MG63 (cell line): Measurements from ENCODE around the gene MED31. TPM values are rescaled to one million over a fixed set of nuclear protein-coding genes. Genes with fewer than 3 reads are reported as not detected.

Experiments used
- DNase-seq: peaks from one replicate; pipeline ENCODE4 v3.0.0-alpha.2; 2020
- H3K27me3 ChIP-seq: fragments of 250-450 bp; sonication (Bioruptor Pico); 2 replicates; pipeline ENCODE4 v1.5.1; 2020; ENCODE audit warnings: mild to moderate bottlenecking, moderate library complexity
- H3K36me3 ChIP-seq: fragments of 250-450 bp; sonication (Bioruptor Pico); 2 replicates; pipeline ENCODE4 v1.5.1; 2020; ENCODE audit warnings: mild to moderate bottlenecking, moderate library complexity
- H3K4me3 ChIP-seq: fragments of 250-450 bp; sonication (Bioruptor Pico); 2 replicates; pipeline ENCODE4 v1.5.1; 2020; ENCODE audit warnings: mild to moderate bottlenecking, moderate library complexity
- H3K9me3 ChIP-seq: fragments of 250-450 bp; sonication (Bioruptor Pico); 2 replicates; pipeline ENCODE4 v1.5.1; 2020; ENCODE audit warnings: mild to moderate bottlenecking, moderate library complexity
- total RNA-seq: library from RNA; depleted of rRNA; stranded (reverse); fragments of >200 nt; shearing (Covaris generic); gene quantifications from 2 replicates; pipeline ENCODE4 v1.2.3, GENCODE V29; 2014; ENCODE audit warnings: low replicate concordance

Gene MED31
- total RNA-seq, 1 experiment from 2014 or later = 7.7 TPM

DNA sequence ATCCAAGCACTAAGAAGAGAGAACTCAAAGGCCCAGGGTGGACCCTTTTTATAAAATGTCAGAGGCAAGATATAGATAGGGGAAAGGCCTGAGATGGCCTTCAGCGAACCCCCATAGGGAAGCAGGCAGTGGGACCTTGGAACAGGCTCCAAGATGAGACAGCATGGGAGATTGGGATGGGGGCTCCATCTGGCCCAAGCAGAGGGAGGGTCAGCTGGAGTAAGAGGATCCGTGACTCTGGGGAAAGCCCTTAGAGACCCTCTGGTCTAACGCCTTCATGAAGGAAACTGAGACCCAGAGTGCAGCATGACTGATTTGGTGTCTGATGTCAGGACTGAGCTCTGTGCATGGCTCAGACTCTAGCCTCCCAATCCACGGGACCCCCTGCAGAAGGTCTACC lies 30.9 kb upstream of the MED31 start:
- Histone ChIP-seq H3K4me3 (no peak overlapping the region), H3K36me3 (no peaks in the 10 kb centered on the region), H3K27me3 (no peaks in the 10 kb centered on the region), H3K9me3 (no peaks in the 10 kb centered on the region)
- DNase-seq = no peak

DNA sequence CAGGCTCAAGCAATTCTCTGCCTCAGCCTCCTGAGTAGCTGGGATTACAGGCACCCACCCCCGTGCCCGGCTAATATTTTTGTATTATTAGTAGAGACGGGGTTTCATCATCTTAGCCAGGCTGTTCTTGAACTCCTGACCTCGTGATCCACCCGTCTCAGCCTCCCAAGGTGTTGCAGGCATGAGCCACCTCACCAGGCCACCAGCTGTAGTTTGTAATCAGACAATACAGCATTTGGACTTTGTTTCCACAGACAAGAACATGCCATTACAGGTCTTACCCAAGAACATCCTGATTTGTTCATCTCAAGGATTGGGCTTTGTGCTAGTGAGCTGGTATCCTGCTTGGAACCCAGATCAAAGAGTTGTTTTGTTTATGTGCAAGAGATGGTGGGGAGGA lies 30.3 kb upstream of the MED31 start:
- Histone ChIP-seq H3K4me3 (no peak overlapping the region), H3K27me3 (no peaks in the 10 kb centered on the region), H3K9me3 (no peaks in the 10 kb centered on the region), H3K36me3 (no peaks in the 10 kb centered on the region)
- DNase-seq = no peak

DNA sequence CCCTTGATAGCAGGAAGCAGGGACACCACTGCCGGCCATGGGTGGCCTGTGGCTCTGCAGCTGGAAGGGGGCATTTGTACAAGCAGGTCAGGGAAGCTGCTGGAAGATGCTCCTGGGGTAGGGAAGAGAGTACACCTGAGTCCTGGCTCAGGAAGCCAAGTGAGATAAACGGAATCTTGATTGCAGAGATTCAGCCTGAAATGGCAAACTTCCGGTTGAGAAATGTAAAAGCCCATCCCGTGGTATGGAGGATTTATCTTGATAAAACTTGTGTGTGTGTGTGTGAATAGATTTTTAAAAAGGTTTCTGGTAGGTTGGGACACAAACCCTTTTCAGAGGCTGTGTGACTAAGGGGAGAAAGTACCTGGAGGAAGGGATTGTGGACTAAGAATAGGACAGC lies 29.8 kb upstream of the MED31 start:
- no peak for DNase-seq
- no peaks in the 10 kb centered on the region for H3K9me3 ChIP-seq
- H3K36me3 ChIP-seq = no peaks in the 10 kb centered on the region
- no peaks in the 10 kb centered on the region for H3K27me3 ChIP-seq
- no peak overlapping the region for H3K4me3 ChIP-seq

DNA sequence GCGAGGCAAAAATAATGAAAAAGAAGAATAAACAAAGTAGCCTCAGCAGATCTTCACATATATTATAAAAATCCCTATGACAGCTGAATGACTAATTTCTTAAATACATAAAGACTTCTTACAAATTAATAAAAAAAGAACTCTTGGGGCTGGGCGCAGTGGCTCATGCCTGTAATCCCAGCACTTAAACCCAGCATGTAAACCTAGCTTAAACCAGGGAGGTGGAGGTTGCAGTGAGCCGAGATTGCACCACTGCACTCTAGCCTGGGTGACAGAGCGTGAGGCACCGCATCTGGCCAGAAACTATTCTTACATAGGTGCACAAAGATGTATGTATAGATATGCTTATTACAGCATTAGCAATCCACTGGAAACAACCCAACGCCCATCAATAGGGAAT lies 27.8 kb upstream of the MED31 start:
- no peaks in the 10 kb centered on the region for H3K36me3 ChIP-seq
- H3K9me3 ChIP-seq = no peaks in the 10 kb centered on the region
- H3K27me3 ChIP-seq = no peaks in the 10 kb centered on the region
- DNase-seq = no peak
- no peak overlapping the region for H3K4me3 ChIP-seq

DNA sequence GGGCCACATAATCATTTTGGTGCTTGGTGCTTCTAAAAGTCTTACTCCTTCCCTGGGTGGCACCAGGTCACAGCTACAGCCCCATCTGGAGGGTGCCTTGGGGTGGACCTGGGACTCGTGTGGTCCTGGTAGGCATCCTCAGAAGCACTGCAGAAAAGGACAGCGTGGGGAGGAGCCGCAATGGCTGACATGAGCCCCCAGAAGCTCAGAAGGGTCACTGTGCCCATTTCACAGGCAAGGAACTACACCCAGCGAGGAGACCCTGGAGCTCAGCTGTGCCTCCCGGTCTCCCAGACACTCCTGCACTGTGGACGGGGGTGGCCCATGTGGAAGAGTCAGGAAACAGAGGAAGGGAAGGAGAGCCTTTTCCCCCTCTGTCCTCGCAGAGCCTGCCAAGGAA lies 26.5 kb upstream of the MED31 start:
- Histone ChIP-seq H3K27me3 (no peaks in the 10 kb centered on the region), H3K4me3 (no peak overlapping the region), H3K36me3 (no peaks in the 10 kb centered on the region), H3K9me3 (no peaks in the 10 kb centered on the region)
- DNase-seq = no peak

DNA sequence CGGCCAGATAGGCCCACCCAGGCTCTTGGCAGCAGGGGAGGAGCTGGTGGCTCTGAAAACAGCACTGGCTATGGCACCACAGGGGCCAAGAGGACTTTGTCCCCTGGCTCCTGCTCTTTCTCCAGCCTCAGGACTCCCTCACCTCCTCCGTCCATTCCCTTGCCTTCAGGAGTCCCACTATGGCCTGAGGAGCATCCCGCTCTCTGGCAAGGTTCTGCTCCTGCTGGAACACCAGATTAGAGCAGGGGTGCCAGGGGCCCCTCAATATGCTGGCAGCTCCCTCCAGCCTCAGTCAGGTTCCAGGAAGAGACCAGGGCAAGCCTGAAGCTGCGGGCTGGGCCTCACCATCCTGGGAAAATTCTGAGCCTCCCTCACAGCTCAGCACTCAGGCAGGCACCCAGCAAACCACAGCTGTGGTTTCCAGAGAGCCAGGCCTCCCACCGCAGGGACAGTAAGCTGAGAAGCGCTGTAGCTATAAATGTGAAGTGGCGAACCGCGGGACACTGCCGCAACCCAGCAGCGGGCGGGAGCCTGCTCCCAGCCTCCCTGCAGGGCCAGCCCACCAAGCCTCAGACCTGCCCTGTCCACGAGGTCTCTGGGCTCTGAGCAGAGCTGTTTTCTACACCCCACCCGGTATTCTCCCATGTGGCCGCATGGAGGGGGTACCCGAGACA lies 25.9 kb upstream of the MED31 start:
- H3K36me3 ChIP-seq = no peaks in the 10 kb centered on the region
- no peaks in the 10 kb centered on the region for H3K27me3 ChIP-seq
- no peak for DNase-seq
- H3K4me3 ChIP-seq = no peak overlapping the region
- no peaks in the 10 kb centered on the region for H3K9me3 ChIP-seq

DNA sequence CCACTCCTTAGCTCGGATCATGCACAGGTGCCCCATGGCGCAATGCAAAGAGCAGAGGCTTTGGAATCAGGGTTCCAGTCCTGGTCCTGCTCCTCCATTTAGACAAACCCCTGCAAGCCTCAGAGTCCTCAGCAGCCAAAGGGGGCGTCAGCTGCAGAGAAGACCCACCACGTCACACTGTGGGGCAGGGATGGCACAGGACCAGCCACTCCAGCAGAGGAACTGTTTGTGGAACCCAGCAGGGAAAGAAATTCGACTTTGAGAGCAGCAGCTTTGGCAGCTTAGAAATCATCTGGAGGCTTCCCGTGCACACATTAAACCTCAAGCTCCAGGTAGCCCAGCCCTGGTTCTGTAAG lies 25.4 kb upstream of the MED31 start:
- no peak overlapping the region for H3K4me3 ChIP-seq
- no peaks in the 10 kb centered on the region for H3K27me3 ChIP-seq
- H3K36me3 ChIP-seq = no peaks in the 10 kb centered on the region
- no peak for DNase-seq
- no peaks in the 10 kb centered on the region for H3K9me3 ChIP-seq

DNA sequence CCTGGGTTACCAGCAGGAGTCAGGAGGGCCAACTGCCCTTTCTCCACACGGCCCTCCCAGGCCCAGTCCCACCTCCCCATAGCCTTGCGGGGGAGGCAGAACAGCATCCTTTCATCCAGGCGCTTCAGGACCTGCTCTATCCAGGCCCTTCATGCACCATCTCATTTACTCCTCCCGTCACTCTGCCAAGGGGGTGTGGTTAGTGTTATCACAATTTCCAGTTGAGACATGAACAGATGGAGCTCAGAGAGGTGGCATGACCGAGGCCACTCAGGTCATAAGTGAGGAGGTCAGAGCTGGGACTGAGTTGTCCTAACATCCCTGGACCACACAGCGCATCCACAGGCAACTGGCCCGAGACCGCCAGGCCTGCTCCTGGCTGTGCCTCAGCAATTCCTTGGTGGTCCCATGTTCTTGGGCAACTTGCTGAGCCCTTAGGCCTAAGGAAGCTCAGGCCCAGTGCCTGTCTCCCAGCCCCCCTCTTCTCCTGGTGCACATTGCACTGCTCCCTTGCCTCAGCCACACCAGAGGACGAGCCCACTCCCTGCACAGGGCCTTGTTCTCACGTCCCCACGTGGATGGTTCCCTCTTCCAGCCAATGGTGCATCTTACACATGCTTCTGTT lies 23.9 kb upstream of the MED31 start:
- H3K36me3 ChIP-seq = no peaks in the 10 kb centered on the region
- no peak for DNase-seq
- no peaks in the 10 kb centered on the region for H3K9me3 ChIP-seq
- no peak overlapping the region for H3K4me3 ChIP-seq
- no peaks in the 10 kb centered on the region for H3K27me3 ChIP-seq

DNA sequence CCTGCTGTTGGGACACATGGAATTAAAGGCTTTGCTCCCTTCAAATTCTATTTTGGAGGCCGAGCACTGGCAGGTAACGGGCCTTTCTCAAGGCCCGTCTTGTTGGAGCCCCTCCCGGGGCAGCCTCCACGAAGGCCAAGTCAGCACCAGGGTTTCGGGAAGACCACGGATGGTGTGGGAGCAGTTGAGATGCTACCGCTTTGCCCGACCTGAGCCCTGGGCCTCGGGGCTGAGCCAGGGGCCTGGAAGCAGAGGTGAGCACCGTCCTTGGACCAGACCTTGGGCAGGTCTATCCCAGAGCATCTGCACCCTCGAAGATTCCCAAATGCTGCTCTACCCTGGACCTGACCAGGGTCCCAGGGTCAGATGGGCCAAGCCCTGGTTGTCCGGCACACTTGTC lies 23.2 kb upstream of the MED31 start:
- H3K36me3 ChIP-seq = no peaks in the 10 kb centered on the region
- DNase-seq = no peak
- H3K9me3 ChIP-seq = no peaks in the 10 kb centered on the region
- no peaks in the 10 kb centered on the region for H3K27me3 ChIP-seq
- H3K4me3 ChIP-seq = no peak overlapping the region

DNA sequence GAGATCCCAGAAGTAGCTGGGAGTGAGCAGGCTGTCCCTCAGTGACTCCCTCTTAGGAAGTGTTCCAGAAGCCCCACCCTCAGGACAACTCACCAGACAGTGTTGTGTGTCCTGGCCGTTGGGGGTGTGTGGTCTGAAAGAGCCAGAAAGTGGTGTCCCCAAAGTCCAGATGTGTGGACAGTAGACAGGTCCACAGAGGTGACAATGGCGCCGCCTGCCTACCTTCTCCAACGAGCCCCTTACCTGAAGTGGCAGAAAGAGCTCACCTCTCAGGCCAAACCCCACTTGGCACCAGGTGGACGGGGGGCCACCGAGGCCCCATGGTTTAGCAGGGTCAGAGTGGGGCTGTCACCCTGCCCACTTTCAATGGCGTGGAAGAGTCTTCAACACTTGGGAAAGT lies 20.0 kb upstream of the MED31 start:
- H3K4me3 ChIP-seq = no peak overlapping the region
- no peaks in the 10 kb centered on the region for H3K36me3 ChIP-seq
- H3K9me3 ChIP-seq = no peaks in the 10 kb centered on the region
- no peak for DNase-seq
- H3K27me3 ChIP-seq = no peaks in the 10 kb centered on the region

DNA sequence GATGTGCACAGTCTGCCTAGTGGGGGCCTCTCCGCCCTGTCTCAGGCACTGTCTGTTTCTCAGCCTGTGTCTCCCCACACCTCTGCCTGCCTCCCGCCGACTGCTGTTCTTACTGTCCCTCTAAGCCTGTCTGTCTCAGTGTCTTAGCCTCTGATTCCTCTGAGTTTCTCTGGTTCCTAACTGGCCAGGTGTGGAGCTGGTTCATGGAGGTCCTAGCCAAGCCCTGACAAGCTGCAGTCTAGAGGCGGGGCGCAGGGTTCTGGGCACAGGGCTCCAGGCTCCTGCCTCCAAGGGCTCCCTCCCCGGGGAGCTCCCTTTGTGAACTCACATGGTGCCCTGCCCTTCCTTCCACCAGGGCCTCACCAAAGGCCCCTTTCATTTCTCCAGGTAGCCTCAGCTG lies 19.6 kb upstream of the MED31 start:
- no peaks in the 10 kb centered on the region for H3K9me3 ChIP-seq
- H3K36me3 ChIP-seq = no peaks in the 10 kb centered on the region
- H3K4me3 ChIP-seq = no peak overlapping the region
- H3K27me3 ChIP-seq = no peaks in the 10 kb centered on the region
- DNase-seq = no peak

DNA sequence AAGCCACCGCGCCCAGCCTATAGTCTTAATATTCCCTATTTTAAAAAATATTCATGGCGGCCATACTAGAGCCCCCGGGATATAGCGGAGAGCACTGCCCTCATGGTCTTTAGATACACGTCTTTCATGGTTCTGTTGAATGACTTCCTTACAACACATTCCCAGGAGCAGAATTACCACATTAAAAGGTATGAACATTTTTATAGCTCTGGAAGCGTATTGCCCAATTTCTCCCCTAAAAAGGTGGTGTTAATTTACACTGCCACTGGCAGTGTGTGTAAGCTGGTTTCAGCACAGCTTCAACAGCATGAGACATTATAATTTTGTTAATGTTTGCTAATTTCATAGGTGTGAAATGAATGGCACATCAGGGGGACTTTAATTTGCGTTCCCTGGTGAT lies 19.2 kb upstream of the MED31 start:
- H3K36me3 ChIP-seq = no peaks in the 10 kb centered on the region
- no peak for DNase-seq
- H3K4me3 ChIP-seq = no peak overlapping the region
- no peaks in the 10 kb centered on the region for H3K9me3 ChIP-seq
- no peaks in the 10 kb centered on the region for H3K27me3 ChIP-seq

DNA sequence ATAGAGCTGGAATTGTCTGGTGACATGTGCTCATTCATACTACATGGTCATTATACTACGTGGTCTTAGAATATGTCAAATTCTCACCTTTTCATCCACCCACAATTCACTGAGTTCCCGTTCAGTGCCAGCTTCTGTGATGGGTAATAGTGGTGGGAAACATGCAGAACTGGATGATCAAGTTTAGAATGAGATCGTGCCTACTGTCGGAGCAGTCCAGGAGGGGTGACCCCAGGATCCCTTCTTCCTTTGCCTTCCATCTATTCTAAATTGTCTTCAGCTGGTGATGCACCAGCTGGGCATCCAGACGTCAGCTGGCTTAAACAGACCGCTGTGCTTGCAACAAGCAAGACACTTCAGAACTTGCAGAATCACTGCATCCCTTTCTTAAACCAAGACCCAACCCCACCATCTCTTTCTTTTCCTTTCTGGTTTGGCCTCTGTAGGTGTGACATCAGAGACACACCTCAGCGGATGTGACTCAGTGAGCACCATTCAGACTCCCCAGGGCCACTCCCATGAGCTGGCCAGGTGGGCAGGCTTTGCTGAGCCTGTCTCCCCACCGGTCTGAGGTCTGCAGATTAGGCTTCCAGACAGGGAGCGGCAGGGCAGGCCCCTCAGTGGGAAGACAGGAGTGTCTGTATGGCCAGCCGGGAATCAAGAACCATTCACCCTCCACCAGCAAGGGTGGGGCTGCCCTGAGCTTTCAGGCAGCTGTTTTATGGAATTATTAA lies 18.2 kb upstream of the MED31 start:
- Histone ChIP-seq H3K27me3 (no peaks in the 10 kb centered on the region), H3K36me3 (no peaks in the 10 kb centered on the region), H3K4me3 (no peak overlapping the region), H3K9me3 (no peaks in the 10 kb centered on the region)
- no peak for DNase-seq

DNA sequence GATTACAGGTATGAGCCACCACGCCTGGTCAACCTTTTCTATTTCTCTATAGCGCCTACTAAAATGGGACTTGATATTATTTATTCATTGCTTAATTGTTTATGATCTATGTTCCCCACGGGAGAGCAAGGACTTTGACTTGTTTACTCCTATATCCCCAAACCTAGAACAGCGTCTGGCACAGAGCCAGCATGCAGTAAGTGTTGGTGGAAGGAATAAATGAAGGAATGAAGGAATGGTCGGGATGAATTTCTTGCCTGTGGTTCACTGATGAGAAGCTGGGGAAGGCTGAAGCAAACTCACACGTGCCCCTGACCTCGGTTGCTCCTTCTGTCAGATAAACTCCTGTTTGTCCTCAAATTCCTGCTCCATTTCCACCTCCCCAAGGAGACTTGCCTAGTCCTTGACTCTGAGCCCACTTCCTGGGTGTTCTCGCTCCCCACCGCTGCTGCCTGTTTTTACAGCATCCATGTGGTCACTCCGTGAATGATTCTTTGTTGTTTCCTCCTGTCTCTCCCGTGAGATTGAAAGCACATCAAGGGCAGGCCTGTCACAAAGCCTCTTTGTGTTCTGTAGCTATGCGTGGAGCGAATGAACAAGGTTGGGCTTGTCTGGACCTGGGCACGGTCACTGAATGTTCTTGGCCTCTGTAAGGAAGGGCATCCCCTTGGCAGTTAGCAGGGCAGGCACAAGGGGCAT lies 17.5 kb upstream of the MED31 start:
- no peak for DNase-seq
- Histone ChIP-seq H3K36me3 (no peaks in the 10 kb centered on the region), H3K4me3 (no peak overlapping the region), H3K9me3 (no peaks in the 10 kb centered on the region), H3K27me3 (no peaks in the 10 kb centered on the region)

DNA sequence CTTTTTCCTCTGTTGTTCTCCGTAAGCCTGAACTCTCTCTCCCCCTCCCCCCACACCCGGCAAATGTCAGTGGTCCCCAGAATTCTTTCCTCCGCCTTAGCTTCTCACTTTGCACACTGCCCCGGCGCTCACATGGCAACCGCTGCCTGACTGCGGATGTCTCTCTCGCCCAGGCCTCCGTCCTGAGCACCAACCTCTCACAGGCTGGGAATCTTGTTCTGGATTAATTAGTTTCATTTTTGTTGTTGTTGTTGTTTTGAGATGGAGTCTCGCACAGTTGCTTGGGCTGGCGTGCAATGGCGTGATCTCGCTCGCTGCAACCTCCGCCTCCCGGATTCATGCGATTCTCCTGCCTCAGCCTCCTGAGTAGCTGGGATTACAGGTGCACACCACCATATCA lies 16.8 kb upstream of the MED31 start:
- no peak for DNase-seq
- no peak overlapping the region for H3K4me3 ChIP-seq

DNA sequence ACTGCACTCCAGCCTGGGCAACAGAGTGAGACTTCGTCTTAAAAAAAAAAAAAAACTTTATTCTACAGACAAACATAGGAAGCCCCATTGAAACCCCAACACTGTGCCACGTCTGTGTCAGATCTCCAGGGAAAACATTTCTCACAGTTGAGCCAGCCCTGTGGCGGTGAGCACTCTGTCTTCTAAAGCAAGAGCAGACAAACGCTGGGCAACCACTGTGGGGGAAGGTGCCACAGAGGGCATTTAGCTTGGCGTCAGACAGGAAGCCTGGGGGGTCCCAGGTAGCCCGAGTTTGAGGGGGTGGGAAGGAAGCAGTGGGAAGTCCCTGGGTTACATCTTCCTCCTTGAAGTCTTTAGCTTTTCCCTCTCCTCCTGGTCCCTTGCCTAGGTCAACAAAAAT lies 16.1 kb upstream of the MED31 start:
- Histone ChIP-seq H3K9me3 (no peaks in the 10 kb centered on the region), H3K4me3 (no peak overlapping the region), H3K27me3 (no peaks in the 10 kb centered on the region), H3K36me3 (no peaks in the 10 kb centered on the region)
- no peak for DNase-seq

More for the DNA sequence above, 16.8 kb upstream of the MED31 start:
- H3K36me3 ChIP-seq = no peaks in the 10 kb centered on the region
- H3K27me3 ChIP-seq = no peaks in the 10 kb centered on the region
- no peaks in the 10 kb centered on the region for H3K9me3 ChIP-seq

DNA sequence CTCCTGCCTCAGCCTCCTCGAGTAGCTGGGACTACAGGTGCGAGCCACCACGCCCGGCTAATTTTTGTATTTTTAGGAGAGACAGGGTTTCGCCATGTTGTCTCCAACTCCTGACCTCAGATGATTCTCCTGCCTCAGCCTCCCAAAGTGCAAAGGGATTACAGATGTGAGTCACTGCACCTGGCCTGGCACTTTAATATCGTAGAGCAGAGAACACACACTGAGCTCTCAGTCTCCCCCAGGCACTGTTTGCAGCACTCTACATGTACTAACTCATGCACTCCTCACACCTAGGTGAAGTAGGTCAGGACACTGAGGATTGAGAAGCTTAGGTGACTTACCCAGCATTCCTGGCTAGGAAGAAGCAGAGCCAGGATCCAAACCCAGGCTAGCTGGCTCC lies 15.2 kb upstream of the MED31 start:
- Histone ChIP-seq H3K4me3 (no peak overlapping the region), H3K27me3 (no peaks in the 10 kb centered on the region), H3K36me3 (no peaks in the 10 kb centered on the region), H3K9me3 (no peaks in the 10 kb centered on the region)
- no peak for DNase-seq
